Nephron (organoid): Measurements from ENCODE around the gene VENTX.
A peak's percentile ranks its signal among the peaks of the same experiment; 100 is the strongest.
"Not testable (repeated sequence)": the region's sequence is repeated elsewhere in the genome, so short reads cannot be mapped to it uniquely, and the experiment has no call there.

ENCODE experiments used
- H3K27ac Mint-ChIP-seq, 3 experiments: 2 replicates each; pipeline ENCODE4 v1.8.0; 2020; ENCODE audit warnings: mixed read lengths in 3 of 3, mild to moderate bottlenecking in 2 of 3, moderate library complexity in 1 of 3
- H3K27me3 Mint-ChIP-seq: 2 replicates; pipeline ENCODE4 v1.8.0; 2021; ENCODE audit warnings: low read depth, mild to moderate bottlenecking, moderate library complexity, mixed read lengths
- H3K36me3 Mint-ChIP-seq: 2 replicates; pipeline ENCODE4 v1.8.0; 2020; ENCODE audit warnings: low read depth, mixed read lengths
- H3K4me1 Mint-ChIP-seq: 2 replicates; pipeline ENCODE4 v1.8.0; 2020; ENCODE audit warnings: mixed read lengths
- H3K4me3 Mint-ChIP-seq, 3 experiments: 2 replicates each; pipeline ENCODE4 v1.8.0; 2020; ENCODE audit warnings: mild to moderate bottlenecking in 3 of 3, mixed read lengths in 3 of 3, moderate library complexity in 2 of 3
- H3K9me3 Mint-ChIP-seq: 2 replicates; pipeline ENCODE4 v1.8.0; 2020; ENCODE audit warnings: mixed read lengths
- TF ChIP-seq, protein P1 (sequence below), 3 experiments: fragments of 200-600 bp; sonication (generic); IDR thresholded peaks; one replicate each; pipeline ENCODE4 v1.5.0; 2021; ENCODE audit warnings: antibody characterized with exemption in 3 of 3; ENCODE audit not compliant: unreplicated experiment in 3 of 3

Gene VENTX

DNA sequence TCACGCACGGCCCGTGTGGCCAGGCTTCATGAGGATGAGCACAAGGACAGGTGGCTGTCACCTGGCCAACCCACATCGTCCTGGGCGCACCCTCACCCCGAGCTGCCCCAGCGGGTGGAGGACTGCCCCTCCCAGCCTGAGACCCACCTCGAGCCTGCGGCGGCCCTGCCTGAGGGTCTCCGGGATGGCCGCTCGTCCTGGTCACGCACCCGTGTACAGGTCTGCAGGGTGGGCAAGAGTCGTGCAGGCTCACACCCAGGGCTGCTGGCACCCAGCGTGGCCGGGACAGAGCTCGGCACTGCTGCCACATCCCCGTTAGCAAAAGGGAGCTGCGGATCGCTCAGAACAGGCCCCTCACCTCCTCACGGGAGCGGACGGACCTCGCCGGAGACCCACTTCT lies 22.1 kb upstream of the VENTX start:
- H3K27me3 Mint-ChIP-seq, result peaks cover 40% of the 10 kb centered on the region
- no peaks in the 10 kb centered on the region for H3K9me3 Mint-ChIP-seq
- TF ChIP-seq, protein P1, sequence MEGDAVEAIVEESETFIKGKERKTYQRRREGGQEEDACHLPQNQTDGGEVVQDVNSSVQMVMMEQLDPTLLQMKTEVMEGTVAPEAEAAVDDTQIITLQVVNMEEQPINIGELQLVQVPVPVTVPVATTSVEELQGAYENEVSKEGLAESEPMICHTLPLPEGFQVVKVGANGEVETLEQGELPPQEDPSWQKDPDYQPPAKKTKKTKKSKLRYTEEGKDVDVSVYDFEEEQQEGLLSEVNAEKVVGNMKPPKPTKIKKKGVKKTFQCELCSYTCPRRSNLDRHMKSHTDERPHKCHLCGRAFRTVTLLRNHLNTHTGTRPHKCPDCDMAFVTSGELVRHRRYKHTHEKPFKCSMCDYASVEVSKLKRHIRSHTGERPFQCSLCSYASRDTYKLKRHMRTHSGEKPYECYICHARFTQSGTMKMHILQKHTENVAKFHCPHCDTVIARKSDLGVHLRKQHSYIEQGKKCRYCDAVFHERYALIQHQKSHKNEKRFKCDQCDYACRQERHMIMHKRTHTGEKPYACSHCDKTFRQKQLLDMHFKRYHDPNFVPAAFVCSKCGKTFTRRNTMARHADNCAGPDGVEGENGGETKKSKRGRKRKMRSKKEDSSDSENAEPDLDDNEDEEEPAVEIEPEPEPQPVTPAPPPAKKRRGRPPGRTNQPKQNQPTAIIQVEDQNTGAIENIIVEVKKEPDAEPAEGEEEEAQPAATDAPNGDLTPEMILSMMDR (IDR thresholded peaks at IDR 0.05; ENCODE audit: unreplicated experiment in 3 of 3), result no peak
- H3K4me3 Mint-ChIP-seq, result no peak overlapping the region
- no peaks in the 10 kb centered on the region for H3K4me1 Mint-ChIP-seq
- peaks cover 11% of the 10 kb centered on the region for H3K36me3 Mint-ChIP-seq
- H3K27ac Mint-ChIP-seq, result no peak overlapping the region

DNA sequence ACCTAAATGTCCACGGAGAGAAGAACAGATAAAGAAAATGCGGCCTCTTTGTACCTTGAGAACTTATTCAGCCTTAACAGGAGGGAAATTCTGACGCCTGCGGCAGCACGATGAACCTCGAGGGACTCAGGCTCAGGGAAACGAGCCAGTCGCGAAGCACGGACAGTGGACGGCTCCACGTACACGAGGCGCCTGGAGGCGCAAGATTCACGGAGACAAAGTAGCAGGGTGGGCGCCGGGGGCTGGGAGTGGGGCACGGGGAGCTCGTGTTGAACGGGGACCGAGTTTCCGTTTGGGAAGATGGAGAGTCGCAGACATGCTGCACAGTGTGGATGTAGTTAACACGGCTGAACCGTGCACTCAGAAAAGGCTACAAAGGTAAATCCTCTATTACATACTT lies 20.9 kb upstream of the VENTX start:
- Mint-ChIP-seq H3K4me3 (no peak overlapping the region), H3K9me3 (no peaks in the 10 kb centered on the region), H3K27me3 (peaks cover 52% of the 10 kb centered on the region), H3K27ac (no peak overlapping the region), H3K4me1 (no peaks in the 10 kb centered on the region), H3K36me3 (peaks cover 11% of the 10 kb centered on the region)
- TF ChIP-seq, protein P1 (IDR thresholded peaks at IDR 0.05; ENCODE audit: unreplicated experiment in 3 of 3), result no peak

DNA sequence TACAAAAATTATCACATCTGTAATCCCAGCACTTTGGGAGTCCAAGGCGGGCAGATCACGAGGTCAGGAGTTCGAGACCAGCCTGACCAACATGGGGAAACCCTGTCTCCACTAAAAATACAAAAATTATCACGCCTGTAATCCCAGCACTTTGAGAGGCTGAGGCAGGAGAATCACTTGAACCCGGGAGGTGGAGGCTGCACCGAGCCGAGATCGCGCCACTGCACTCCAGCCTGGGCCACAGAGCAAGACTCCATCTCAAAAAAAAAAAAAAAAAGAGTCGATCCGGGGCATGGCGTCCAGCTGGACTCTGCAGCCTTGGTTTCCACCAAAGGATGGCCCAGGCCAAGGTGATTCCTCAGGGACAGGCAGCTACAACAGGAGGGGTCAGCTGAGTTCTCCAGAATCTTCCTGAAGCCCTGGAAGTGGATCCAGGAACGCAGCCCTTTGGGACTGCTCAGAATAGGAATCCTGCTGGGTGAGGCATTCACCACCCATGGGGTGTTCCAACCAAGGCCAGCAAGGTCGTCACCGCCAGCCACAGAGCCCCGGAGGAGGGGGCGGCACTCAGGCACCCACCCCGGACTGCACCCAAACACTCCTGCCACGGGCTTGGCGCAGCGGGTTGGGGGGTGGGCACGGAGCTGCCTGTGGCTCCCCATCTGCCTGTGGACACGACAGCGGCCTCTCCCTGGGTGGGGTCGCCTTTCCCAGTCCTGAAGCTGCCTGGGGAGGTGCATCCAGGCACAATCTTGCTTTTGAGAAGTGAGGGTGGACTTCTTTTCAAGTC lies 19.7 kb upstream of the VENTX start:
- Mint-ChIP-seq H3K27me3 (peaks cover 52% of the 10 kb centered on the region), H3K4me3 (no peak overlapping the region), H3K4me1 (no peaks in the 10 kb centered on the region), H3K9me3 (no peaks in the 10 kb centered on the region), H3K36me3 (peaks cover 7% of the 10 kb centered on the region), H3K27ac (no peak overlapping the region)
- TF ChIP-seq, protein P1 (IDR thresholded peaks at IDR 0.05; ENCODE audit: unreplicated experiment in 3 of 3), result no peak

DNA sequence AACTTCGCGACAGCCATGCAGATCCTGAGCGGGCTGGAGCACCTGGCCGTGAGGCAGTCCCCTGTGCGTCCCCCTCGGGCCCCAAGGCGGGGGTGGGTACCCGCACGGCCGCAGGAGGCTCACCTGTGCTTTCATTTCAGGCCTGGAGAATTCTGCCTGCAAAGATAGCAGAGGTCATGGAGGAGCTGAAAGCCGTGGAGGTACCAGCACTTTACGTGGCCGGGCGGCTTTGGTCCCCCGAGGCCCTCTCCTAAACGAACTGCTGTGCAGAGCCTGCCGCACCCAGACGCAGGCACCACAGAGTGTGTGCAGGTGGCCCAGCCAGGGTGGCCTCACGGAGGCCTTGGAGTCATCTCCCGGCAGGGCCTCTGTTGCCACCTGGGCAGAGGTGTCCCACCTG lies 18.8 kb upstream of the VENTX start:
- no peak overlapping the region for H3K27ac Mint-ChIP-seq
- H3K27me3 Mint-ChIP-seq, result peaks cover 56% of the 10 kb centered on the region
- no peak overlapping the region for H3K4me3 Mint-ChIP-seq
- H3K4me1 Mint-ChIP-seq, result no peaks in the 10 kb centered on the region
- no peaks in the 10 kb centered on the region for H3K9me3 Mint-ChIP-seq
- TF ChIP-seq, protein P1 (IDR thresholded peaks at IDR 0.05; ENCODE audit: unreplicated experiment in 3 of 3), result no peak
- H3K36me3 Mint-ChIP-seq, result peaks cover 7% of the 10 kb centered on the region

DNA sequence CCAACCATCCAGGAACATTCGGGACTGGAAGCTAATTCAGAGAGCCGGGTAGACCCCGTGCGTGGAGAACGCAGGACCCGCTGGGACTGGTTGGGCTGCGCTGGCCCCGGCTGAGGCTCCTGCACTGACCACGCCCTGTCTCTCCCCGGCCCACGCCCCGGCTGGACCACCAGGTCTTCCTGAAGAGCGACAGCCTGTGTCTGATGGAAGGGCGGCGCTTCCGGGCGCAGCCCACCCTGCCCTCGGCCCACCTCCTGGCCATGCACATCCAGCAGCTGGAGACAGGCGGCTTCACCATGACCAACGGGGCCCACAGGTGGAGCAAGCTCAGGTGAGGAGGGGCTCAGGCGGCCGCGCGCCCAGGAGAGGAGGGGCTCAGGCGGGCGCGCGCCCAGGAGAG lies 17.9 kb upstream of the VENTX start:
- H3K36me3 Mint-ChIP-seq, result peaks cover 7% of the 10 kb centered on the region
- TF ChIP-seq, protein P1 (IDR thresholded peaks at IDR 0.05; ENCODE audit: unreplicated experiment in 3 of 3), result no peak
- no peak overlapping the region for H3K27ac Mint-ChIP-seq
- no peaks in the 10 kb centered on the region for H3K4me1 Mint-ChIP-seq
- peak overlapping the region in 1 of 3 experiments; percentile 38 for H3K4me3 Mint-ChIP-seq
- H3K27me3 Mint-ChIP-seq, result peaks cover 61% of the 10 kb centered on the region
- no peaks in the 10 kb centered on the region for H3K9me3 Mint-ChIP-seq

DNA sequence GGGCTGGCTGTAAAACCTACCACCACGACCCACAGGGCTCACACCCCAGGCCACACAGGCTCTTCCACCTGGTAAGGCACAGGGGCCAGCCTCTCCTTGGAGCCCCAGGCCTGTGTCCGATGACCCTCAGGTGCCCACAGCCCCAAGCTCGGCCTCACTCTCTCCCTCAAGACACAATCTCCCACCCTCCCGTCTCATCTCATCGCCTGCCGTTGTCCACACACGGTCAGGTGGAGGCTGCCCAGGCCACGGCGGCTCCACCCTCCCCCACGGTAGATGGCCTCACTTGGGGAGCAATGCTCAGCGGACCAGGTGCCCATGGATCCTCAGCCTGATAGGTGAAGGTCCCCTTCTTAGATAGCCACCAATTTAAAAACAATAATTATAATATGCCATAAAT lies 16.3 kb upstream of the VENTX start:
- H3K9me3 Mint-ChIP-seq, result no peaks in the 10 kb centered on the region
- no peak overlapping the region for H3K27ac Mint-ChIP-seq
- no peak overlapping the region for H3K4me3 Mint-ChIP-seq
- TF ChIP-seq, protein P1 (IDR thresholded peaks at IDR 0.05; ENCODE audit: unreplicated experiment in 3 of 3), result no peak
- peaks cover 4% of the 10 kb centered on the region for H3K36me3 Mint-ChIP-seq
- H3K27me3 Mint-ChIP-seq, result peaks cover 65% of the 10 kb centered on the region
- peaks cover 10% of the 10 kb centered on the region for H3K4me1 Mint-ChIP-seq

DNA sequence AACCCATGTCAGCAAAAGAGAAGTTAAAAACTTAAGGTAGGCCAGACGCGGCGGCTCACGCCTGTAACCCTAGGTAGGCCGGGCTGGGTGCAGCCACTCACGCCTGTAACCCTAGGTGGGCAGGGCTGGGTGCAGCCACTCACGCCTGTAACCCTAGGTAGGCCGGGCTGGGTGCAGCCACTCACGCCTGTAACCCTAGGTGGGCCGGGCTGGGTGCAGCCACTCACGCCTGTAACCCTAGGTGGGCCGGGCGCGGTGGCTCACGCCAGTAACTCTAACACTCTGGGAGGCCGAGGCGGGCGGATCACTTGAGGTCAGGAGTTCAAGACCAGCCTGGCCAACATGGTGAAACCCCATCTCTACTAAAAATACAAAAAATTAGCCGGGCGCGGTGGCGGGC lies 15.9 kb upstream of the VENTX start:
- H3K9me3 Mint-ChIP-seq, H3K36me3 Mint-ChIP-seq, H3K27ac Mint-ChIP-seq, H3K4me3 Mint-ChIP-seq: not testable (repeated sequence)
- Mint-ChIP-seq H3K4me1 (peaks cover 14% of the 10 kb centered on the region), H3K27me3 (peaks cover 65% of the 10 kb centered on the region)
